ENCODE results near the gene TMEM184B. TPM values are rescaled to one million over a fixed set of nuclear protein-coding genes. Genes with fewer than 3 reads are reported as not detected.
"Not testable (repeated sequence)": the region's sequence is repeated elsewhere in the genome, so short reads cannot be mapped to it uniquely, and the experiment has no call there.

Gene TMEM184B
- total RNA-seq, 1 donor from 2014 or later, result 121 TPM

GRCh38 chr22:38239101-38239761, 33.6 kb downstream of the TMEM184B start:
- DNase-seq (ENCODE audit: low spot score), result no peak
- H3K27me3 Mint-ChIP-seq (ENCODE audit: low read depth), result no peaks in the 10 kb centered on the region
- peak overlapping the region; percentile 98 for H3K27ac Mint-ChIP-seq (ENCODE audit: unreplicated experiment)
- TF ChIP-seq, protein P1, sequence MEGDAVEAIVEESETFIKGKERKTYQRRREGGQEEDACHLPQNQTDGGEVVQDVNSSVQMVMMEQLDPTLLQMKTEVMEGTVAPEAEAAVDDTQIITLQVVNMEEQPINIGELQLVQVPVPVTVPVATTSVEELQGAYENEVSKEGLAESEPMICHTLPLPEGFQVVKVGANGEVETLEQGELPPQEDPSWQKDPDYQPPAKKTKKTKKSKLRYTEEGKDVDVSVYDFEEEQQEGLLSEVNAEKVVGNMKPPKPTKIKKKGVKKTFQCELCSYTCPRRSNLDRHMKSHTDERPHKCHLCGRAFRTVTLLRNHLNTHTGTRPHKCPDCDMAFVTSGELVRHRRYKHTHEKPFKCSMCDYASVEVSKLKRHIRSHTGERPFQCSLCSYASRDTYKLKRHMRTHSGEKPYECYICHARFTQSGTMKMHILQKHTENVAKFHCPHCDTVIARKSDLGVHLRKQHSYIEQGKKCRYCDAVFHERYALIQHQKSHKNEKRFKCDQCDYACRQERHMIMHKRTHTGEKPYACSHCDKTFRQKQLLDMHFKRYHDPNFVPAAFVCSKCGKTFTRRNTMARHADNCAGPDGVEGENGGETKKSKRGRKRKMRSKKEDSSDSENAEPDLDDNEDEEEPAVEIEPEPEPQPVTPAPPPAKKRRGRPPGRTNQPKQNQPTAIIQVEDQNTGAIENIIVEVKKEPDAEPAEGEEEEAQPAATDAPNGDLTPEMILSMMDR (IDR thresholded peaks at IDR 0.05), result peak; percentile 71
- peak overlapping the region; percentile 49 for H3K4me3 Mint-ChIP-seq (ENCODE audit: unreplicated experiment)
- H3K9me3 Mint-ChIP-seq (ENCODE audit: low read depth), result no peaks in the 10 kb centered on the region
- H3K4me1 Mint-ChIP-seq (ENCODE audit: low read depth), result peaks cover 58% of the 10 kb centered on the region
- peaks cover 26% of the 10 kb centered on the region for H3K36me3 Mint-ChIP-seq (ENCODE audit: low read depth)

GRCh38 chr22:38238519-38239071, 34.2 kb downstream of the TMEM184B start:
- peaks cover 20% of the 10 kb centered on the region for H3K36me3 Mint-ChIP-seq (ENCODE audit: low read depth)
- H3K9me3 Mint-ChIP-seq (ENCODE audit: low read depth), result no peaks in the 10 kb centered on the region
- TF ChIP-seq, protein P1 (IDR thresholded peaks at IDR 0.05), result no peak
- no peak for DNase-seq (ENCODE audit: low spot score)
- H3K4me1 Mint-ChIP-seq (ENCODE audit: low read depth), result peaks cover 51% of the 10 kb centered on the region
- H3K27me3 Mint-ChIP-seq (ENCODE audit: low read depth), result no peaks in the 10 kb centered on the region
- no peak overlapping the region for H3K4me3 Mint-ChIP-seq (ENCODE audit: unreplicated experiment)
- peak overlapping the region; percentile 98 for H3K27ac Mint-ChIP-seq (ENCODE audit: unreplicated experiment)

GRCh38 chr22:38236786-38237185, 36.0 kb downstream of the TMEM184B start:
- DNase-seq (ENCODE audit: low spot score), result no peak
- no peak overlapping the region for H3K4me3 Mint-ChIP-seq (ENCODE audit: unreplicated experiment)
- peaks cover 40% of the 10 kb centered on the region for H3K4me1 Mint-ChIP-seq (ENCODE audit: low read depth)
- no peaks in the 10 kb centered on the region for H3K27me3 Mint-ChIP-seq (ENCODE audit: low read depth)
- TF ChIP-seq, protein P1 (IDR thresholded peaks at IDR 0.05), result no peak
- H3K36me3 Mint-ChIP-seq (ENCODE audit: low read depth), result peaks cover 27% of the 10 kb centered on the region
- H3K27ac Mint-ChIP-seq (ENCODE audit: unreplicated experiment), result peak overlapping the region; percentile 77
- no peaks in the 10 kb centered on the region for H3K9me3 Mint-ChIP-seq (ENCODE audit: low read depth)

DNA sequence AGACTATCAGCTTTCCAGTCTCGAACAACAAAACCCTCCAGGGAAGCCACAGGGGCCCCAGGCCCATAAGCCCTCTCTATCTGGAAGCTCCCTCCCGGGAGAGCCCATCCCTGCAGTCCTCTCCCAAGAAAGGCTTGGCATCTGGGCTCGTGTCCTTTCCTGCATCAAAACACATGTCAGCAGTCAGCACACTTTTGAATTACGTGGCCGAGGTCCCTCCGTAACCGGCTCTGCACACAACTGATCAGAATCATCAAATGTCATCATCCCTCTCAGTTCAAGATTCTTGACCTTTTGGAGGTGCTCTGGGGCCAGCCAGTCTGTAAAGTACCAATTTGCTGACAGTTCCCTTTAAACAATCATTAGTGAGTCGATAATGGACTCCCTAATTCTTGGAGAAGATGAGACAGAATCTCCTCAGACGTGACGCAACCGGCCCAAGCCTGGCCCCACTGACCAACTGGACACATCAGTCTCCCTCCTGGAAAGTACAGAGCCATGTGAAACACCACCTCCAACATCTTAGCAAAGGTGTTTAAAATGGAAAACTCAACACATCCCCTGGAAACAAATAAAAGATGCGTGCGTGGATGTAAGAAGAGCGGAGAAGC, 37.5 kb downstream of the TMEM184B start:
- peaks cover 35% of the 10 kb centered on the region for H3K36me3 Mint-ChIP-seq (ENCODE audit: low read depth)
- H3K9me3 Mint-ChIP-seq (ENCODE audit: low read depth), result no peaks in the 10 kb centered on the region
- peaks cover 25% of the 10 kb centered on the region for H3K4me1 Mint-ChIP-seq (ENCODE audit: low read depth)
- H3K27ac Mint-ChIP-seq (ENCODE audit: unreplicated experiment), result no peak overlapping the region
- H3K27me3 Mint-ChIP-seq (ENCODE audit: low read depth), result no peaks in the 10 kb centered on the region
- no peak for DNase-seq (ENCODE audit: low spot score)
- H3K4me3 Mint-ChIP-seq (ENCODE audit: unreplicated experiment), result no peak overlapping the region
- TF ChIP-seq, protein P1 (IDR thresholded peaks at IDR 0.05), result no peak

DNA sequence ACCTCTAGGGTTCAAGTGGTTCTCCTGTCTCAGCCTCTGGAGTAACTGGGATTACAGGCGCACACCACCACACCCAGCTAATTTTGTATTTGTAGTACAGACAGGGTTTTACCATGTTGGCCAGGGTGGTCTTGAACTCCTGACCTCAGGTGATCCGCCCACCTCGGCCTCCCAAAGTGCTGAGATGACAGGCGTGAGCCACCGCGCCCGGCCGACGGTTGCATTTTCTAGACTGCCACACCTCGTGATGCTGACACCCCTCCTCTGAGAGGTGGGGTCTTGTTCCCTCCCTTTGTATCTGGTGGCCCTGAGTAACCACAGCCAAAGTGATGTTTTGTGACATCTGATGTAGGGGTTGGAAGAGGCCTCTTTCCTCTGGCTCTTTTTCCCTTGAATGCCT, 39.0 kb downstream of the TMEM184B start:
- peaks cover 35% of the 10 kb centered on the region for H3K36me3 Mint-ChIP-seq (ENCODE audit: low read depth)
- DNase-seq (ENCODE audit: low spot score); H3K9me3 Mint-ChIP-seq (ENCODE audit: low read depth); H3K4me3 Mint-ChIP-seq (ENCODE audit: unreplicated experiment); H3K27me3 Mint-ChIP-seq (ENCODE audit: low read depth): not testable (repeated sequence)
- H3K27ac Mint-ChIP-seq (ENCODE audit: unreplicated experiment), result peak overlapping the region; percentile 12
- H3K4me1 Mint-ChIP-seq (ENCODE audit: low read depth), result peaks cover 13% of the 10 kb centered on the region

Measured in chondrocyte (in vitro differentiated cells).